Right cardiac atrium (tissue), 5 donors: ENCODE data around the gene CEBPB. TPM values are rescaled to one million over a fixed set of nuclear protein-coding genes. Genes with fewer than 3 reads are reported as not detected.
"Not testable (repeated sequence)": the region's sequence is repeated elsewhere in the genome, so short reads cannot be mapped to it uniquely, and the experiment has no call there.

Source experiments
- ATAC-seq, 2 donors: fragments of 200-7000 bp; cut with Tn5 transposase; one replicate each; pipeline versions ENCODE4 v1.8.0 to v1.9.1; 2020; ENCODE audit warnings: moderate library complexity in 2 of 2, mild to moderate bottlenecking in 1 of 2
- DNase-seq, 3 donors: peaks; one replicate each; pipeline ENCODE4 v3.0.0-alpha.2; 2020
- H3K27ac ChIP-seq: one replicate; pipeline ENCODE4 v1.5.1; 2013; ENCODE audit warnings: mild to moderate bottlenecking, low read length, control low read depth, moderate library complexity
- H3K27me3 ChIP-seq: one replicate; pipeline ENCODE4 v1.6.1; 2013; ENCODE audit not compliant: control insufficient read depth, insufficient read depth
- H3K4me1 ChIP-seq: one replicate; pipeline ENCODE4 v1.6.1; 2013; ENCODE audit warnings: low read length; ENCODE audit not compliant: control insufficient read depth, insufficient read depth
- H3K4me3 ChIP-seq: one replicate; pipeline ENCODE4 v1.5.1; 2013; ENCODE audit warnings: low read length, control low read depth
- H3K9me3 ChIP-seq: one replicate; pipeline ENCODE4 v1.6.1; 2013; ENCODE audit warnings: low read length; ENCODE audit not compliant: control insufficient read depth
- WGBS: extraction: QIAGEN DNeasy Blood & Tissue Kit; methylation state at CpG from one replicate; pipeline ENCODE4 v1.1.7; 2013; 5-methylcytosine and 5-hydroxymethylcytosine counted together
- intact Hi-C, 4 donors: fragments of 100-400 bp; cut with DNase I; formaldehyde crosslinking; loops; one replicate each; pipeline versions ENCODE4 v1.11.0 to v1.14.0; 2022 to 2023
- polyA plus RNA-seq: library from polyadenylated mRNA; stranded (reverse); fragments of 200-250 nt; gene quantifications from one replicate; pipeline ENCODE4 v1.2.3, GENCODE V29; 2013
- total RNA-seq, 4 donors: library from RNA; stranded (reverse); fragmentation: NEBNext Ultra II Directional; extraction: Animal tissue kit (Norgen Biotek cat#: 25700); gene quantifications; one replicate each; pipeline ENCODE4 v1.2.1, GENCODE V29; 2021
- donor health status: healthy with polysubstance abuse.
- donor health status: DM: no; HTN: yes; CAD: no.
- donor health status: DM: no; HTN: no; CAD: no.
- donor health status: DM: no; HTN: yes; CAD: no; lungs with severe emphysema.
- donor health status: DM: yes; HTN: yes; CAD: no.

Gene CEBPB
- total and polyA plus RNA-seq, 5 donors = 16.4 to 92.4 (median 64.1) TPM

DNA sequence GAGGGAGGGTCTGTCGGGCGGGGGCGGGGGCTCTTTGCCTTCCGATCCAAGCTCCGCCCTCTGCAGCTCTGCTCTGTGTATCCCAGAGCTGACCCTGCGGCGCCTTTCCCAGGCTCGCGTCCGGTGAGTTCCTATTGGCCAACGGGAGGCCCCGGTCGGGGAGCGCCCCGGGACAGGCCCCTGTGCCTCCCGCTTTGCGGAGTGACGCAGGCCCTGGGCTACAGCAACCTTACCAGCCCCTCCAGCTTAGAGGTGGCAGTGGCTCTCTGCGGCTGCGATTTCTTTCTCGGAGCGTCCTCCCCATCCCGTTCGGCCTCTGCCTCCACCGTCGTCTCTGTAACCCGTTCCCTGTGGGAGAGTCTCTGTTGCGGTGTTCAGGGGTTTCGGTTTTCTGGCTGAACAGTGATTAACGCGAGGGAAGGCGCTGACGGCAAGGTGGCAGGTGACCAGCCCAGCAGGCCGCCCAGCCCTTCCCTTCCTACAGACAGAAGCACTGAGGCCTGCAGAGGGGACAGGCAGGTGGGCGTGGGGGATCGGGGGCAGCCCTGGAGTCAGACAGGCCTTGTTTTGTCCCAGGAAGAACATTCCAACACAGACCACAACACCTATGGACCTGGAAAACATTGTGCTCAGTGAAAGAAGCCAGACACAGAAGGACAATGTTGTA lies 18.1 kb upstream of the CEBPB start:
- DNase-seq (peak; percentile 90 to 96 (median 95)), ATAC-seq (peak; percentile 96)
- Histone ChIP-seq H3K27ac (peak overlapping the region; percentile 83), H3K4me3 (peak overlapping the region; percentile 71), H3K4me1 (no peaks in the 10 kb centered on the region), H3K9me3 (no peaks in the 10 kb centered on the region), H3K27me3 (no peaks in the 10 kb centered on the region)
- 2% methylated on average over 36 of the region's 36 CpGs for WGBS
- intact Hi-C loops = loop anchor here in 2 of 4 donors (10.0 kb wide), 1 partner anchor 188 kb away; the partner anchor contains the start of gene SNAI1 (in 2 of the 2)

DNA sequence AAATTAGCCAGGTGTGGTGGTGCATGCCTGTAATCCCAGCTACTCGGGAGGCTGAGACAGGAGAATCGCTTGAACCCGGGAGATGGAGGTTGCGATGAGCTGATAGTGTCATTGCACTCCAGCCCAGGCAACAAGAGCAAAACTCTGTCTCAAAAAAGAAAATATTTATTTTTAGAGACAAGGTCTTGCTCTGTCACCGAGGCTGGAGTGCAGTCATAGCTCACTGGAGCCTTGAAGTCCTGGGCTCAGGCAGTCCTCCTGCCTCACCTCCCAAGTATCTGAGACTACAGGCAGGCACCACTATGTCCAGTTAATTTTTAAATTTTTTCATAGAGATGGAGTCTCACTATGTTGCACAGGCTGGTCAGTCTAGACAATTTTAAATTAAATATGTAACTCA lies 16.2 kb upstream of the CEBPB start:
- Histone ChIP-seq H3K27me3 (no peaks in the 10 kb centered on the region), H3K27ac (no peak overlapping the region), H3K4me3 (no peak overlapping the region), H3K4me1 (no peaks in the 10 kb centered on the region), H3K9me3 (no peaks in the 10 kb centered on the region)
- intact Hi-C loops = loop anchor here in 2 of 4 donors (10.0 kb wide), 1 partner anchor 190 kb away; the partner anchor contains the start of gene SNAI1 (in 2 of the 2)
- WGBS = 86% methylated on average over 5 of the region's 5 CpGs
- no peak for DNase-seq
- ATAC-seq = no peak

DNA sequence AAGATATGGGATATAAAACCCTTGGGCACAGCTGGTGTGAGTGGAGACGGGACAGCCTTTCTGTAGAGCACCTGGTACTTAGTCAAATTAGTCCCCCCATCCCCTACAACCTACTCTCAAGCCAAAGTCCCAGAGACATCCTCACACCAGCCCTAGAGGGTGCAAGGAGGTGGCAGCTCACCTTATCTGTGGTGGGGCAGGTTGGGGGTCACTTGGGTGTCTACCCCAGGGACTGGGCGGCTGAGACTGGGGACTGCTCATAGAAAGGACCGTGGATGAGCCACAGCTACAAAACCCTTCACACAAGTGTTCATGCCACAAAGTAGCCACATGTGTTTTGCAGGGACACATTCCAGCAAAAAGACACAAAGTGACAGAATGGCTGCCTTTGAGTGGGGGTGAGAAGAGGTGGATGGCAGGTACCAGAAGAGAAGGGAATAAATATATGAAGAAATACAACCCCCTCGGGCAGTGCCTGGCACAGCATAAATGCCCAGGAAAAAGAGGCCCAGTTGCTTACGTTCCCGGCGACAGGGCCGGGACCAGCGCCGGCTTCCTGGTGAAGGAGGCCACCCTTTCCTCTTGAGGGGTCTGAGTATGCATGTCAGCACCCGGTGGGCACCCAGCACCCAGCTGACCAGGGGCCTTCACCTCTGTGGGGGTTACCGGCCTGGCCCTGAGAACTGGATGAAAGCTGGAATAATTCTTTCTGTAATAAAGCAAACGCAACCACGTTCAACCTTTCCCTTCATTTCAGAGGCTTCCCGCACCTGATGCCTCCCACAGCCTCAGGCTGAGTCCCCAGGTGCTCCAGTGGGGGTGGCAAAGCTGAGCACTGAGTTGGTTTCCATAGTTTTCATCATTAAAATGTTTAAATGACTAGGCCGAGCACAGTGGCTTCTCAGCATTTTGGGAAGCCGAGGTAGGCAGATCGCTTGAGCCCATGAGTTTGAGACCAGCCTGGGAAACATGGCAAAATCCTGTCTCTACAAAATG lies 14.4 kb upstream of the CEBPB start:
- DNase-seq (peak in 1 of 3 donors; percentile 53), ATAC-seq (no peak)
- intact Hi-C loops = loop anchor here in 3 of 4 donors (5.0 to 10.0 kb wide), 2 partner anchors 191 to 199 kb away; partner anchors contain the start of gene SNAI1 (in 2 of the 3)

DNA sequence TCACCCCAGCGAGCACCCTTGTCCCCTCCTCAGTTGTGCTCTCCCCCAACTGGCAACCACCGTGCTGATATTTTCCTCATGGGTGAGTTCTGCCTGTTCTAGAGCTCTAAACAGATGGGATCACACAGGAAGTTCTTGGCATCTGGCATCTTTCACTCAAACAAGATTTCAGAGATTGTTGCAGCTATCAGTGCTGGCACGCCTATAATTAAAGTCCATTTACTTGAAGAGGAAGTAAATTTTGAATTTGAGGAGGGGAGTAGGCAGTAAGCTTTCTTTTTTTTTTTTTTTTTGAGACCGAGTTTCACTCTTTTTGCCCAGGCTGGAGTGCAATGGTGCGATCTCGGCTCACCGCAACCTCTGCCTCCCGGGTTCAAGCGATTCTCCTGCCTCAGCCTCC lies 12.0 kb upstream of the CEBPB start:
- intact Hi-C loops = loop anchor here in 3 of 4 donors (5.0 to 10.0 kb wide), 2 partner anchors 194 to 201 kb away; partner anchors contain the start of gene SNAI1 (in 2 of the 3)
- WGBS = 91% methylated on average over 9 of the region's 9 CpGs

More for the DNA sequence above, 14.4 kb upstream of the CEBPB start:
- Histone ChIP-seq H3K9me3 (no peaks in the 10 kb centered on the region), H3K27ac (no peak overlapping the region), H3K4me3 (no peak overlapping the region), H3K27me3 (no peaks in the 10 kb centered on the region), H3K4me1 (no peaks in the 10 kb centered on the region)
- 94% methylated on average over 18 of the region's 18 CpGs for WGBS

DNA sequence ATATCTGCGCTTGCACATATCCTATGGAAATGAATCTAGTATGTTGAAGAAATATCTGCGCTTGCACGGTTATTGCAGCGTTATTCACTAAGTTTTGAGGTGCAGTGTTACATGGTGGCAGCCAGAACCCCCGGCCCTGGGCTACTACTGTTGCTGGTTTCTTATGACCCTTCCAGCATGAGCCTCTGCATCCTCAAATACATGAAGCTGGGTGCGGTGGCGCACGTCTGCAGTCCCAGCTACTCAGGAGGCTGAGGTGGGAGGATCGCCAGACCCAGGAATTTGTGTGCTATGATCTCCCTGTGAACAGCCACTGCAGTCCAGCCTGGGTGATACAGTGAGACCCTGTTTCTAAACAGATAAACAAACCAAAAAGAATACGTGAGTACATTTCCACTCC lies 9.3 kb upstream of the CEBPB start:
- intact Hi-C loops = loop anchor here in 1 of 4 donors (10.0 kb wide), 1 partner anchor 553 kb away; the partner anchor contains the start of gene PARD6B
- Histone ChIP-seq H3K4me3 (no peak overlapping the region), H3K27ac (no peak overlapping the region), H3K27me3 (no peaks in the 10 kb centered on the region), H3K4me1 (no peaks in the 10 kb centered on the region), H3K9me3 (no peaks in the 10 kb centered on the region)
- WGBS = 92% methylated on average over 10 of the region's 10 CpGs
- no peak for ATAC-seq
- no peak for DNase-seq

More for the DNA sequence above, 12.0 kb upstream of the CEBPB start:
- not testable (repeated sequence) for ATAC-seq, H3K4me1 ChIP-seq, DNase-seq, H3K27me3 ChIP-seq, H3K27ac ChIP-seq, H3K9me3 ChIP-seq, H3K4me3 ChIP-seq

DNA sequence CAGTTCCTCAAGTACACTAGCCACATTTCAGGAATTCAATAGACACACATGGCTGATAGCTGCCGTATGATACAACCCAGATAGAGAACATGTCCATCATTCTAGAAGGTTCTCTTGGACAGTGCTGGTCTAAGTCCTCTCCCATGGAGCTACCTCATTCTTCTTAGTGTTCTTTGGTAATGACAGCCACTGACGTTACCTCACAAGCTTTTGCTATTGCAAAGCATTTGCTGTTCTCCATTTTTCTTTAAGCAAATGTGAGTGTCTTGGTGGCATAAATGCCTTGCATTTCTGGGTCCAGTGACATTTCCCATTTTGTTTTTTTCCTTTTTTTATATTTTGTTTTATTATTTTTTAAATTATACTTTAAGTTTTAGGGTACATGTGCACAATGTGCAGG lies 8.3 kb upstream of the CEBPB start:
- intact Hi-C loops = loop anchor here in 1 of 4 donors (10.0 kb wide), 1 partner anchor 552 kb away; the partner anchor contains the start of gene PARD6B
- H3K4me3 ChIP-seq = no peak overlapping the region
- DNase-seq = no peak
- no peak for ATAC-seq
- no peaks in the 10 kb centered on the region for H3K27me3 ChIP-seq
- no peaks in the 10 kb centered on the region for H3K9me3 ChIP-seq
- H3K27ac ChIP-seq = no peak overlapping the region
- H3K4me1 ChIP-seq = no peaks in the 10 kb centered on the region
- 58% methylated on average over 2 of the region's 2 CpGs for WGBS

DNA sequence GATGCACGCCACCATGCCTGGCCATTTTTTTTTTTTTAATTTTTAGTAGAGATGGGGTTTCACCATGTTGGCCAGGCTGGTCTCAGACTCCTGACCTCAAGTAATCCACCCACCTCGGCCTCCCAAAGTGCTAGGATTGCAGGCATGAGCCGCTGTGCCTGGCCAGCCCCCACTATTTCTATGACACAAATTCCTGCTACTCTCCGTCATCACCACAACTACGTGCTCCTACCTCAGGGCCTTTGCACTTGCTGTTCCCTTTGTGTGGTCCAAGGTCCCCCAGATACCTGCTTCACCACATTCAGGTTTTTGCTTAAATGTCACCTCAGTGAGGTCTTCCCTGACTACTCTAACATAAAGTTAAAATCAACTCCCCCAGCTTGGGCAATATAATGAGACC lies 5.2 kb upstream of the CEBPB start:
- no peaks in the 10 kb centered on the region for H3K4me1 ChIP-seq
- H3K27ac ChIP-seq = no peak overlapping the region
- H3K27me3 ChIP-seq = no peaks in the 10 kb centered on the region
- no peaks in the 10 kb centered on the region for H3K9me3 ChIP-seq
- ATAC-seq = no peak
- no peak overlapping the region for H3K4me3 ChIP-seq
- no peak for DNase-seq
- 98% methylated on average over 5 of the region's 5 CpGs for WGBS
- intact Hi-C loops = loop anchor here (5.0 to 10.0 kb wide), 3 partner anchors 387 to 549 kb away; partner anchors contain the start of gene PARD6B (in 1 of the 4)

DNA sequence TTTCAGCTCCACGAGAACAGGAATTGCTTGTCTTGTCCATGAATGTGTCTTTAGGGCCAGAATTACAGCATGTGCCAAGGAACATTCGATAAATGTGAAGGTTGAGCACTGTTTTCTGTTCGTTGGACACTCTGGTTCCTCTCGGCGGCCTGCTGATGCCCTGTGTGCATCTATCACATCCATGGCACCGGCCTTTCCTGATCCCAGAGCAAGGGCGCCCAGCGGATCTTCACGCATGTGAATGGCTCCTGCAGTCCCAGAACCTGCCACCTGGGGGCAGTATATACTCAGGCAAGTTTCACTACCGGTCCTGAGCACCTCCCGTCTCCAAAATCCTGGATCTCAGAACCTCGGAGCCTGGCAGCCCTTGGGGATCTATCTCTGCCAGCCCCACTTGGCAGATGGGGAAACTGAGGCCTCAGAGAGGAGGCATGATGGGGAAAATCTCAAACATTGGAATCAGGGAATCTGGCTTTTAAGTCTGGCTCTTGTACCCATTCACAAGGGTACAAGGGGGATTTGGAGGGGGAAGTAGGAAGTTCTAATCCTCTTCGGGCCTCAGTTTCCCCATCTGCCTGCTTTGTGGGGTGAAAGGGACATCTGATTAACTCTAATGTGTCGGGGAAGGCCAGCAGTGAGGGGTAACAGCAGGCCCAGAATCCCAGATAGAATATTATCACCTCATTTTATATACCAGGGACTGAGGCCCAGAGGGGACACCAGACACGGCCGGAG lies 4.3 kb upstream of the CEBPB start:
- Histone ChIP-seq H3K27ac (no peak overlapping the region), H3K9me3 (no peaks in the 10 kb centered on the region), H3K4me1 (no peaks in the 10 kb centered on the region), H3K27me3 (no peaks in the 10 kb centered on the region), H3K4me3 (no peak overlapping the region)
- ATAC-seq = peak; percentile 29 to 45
- peak; percentile 91 to 98 (median 95) for DNase-seq
- intact Hi-C loops = loop anchor here (5.0 to 10.0 kb wide), 3 partner anchors 386 to 548 kb away; partner anchors contain the start of gene PARD6B (in 1 of the 4)
- 10% methylated on average over 16 of the region's 16 CpGs for WGBS

DNA sequence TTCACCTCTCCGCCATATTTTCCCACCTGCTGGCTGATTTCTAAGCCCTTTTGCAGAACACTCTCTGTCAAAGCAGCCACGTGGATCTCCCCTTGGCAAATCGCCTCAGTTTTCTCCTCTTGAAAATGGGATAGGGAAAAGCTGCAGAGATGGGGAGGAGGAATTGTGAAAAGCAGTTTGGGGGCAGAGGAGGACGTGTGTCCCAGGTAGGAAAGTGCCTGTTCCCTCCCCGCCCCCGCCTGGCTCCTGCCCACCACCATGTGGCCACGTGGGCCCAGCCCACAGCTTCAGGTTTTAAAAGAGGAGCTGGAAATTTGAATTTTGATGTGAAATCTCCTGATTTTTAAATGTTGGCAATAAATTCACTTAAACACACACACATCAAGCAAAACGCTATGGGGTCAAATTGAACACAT lies 3.6 kb upstream of the CEBPB start:
- Histone ChIP-seq H3K9me3 (no peaks in the 10 kb centered on the region), H3K27me3 (no peaks in the 10 kb centered on the region), H3K4me1 (no peaks in the 10 kb centered on the region), H3K4me3 (no peak overlapping the region), H3K27ac (no peak overlapping the region)
- DNase-seq = peak in 1 of 3 donors; percentile 63
- ATAC-seq = no peak
- WGBS = 65% methylated on average over 8 of the region's 8 CpGs
- intact Hi-C loops = loop anchor here (5.0 to 10.0 kb wide), 3 partner anchors 385 to 548 kb away; partner anchors contain the start of gene PARD6B (in 1 of the 4)
